Panc1 (cell line): ENCODE data around the gene EEF2K.

Experiments
- SIN3A ChIP-seq: IDR thresholded peaks from 2 replicates; pipeline ENCODE4 v1.6.1; 2012; ENCODE audit warnings: low read depth, mild to moderate bottlenecking, low read length, moderate library complexity, borderline replicate concordance; ENCODE audit not compliant: insufficient read depth
- TCF7L2 ChIP-seq: IDR thresholded peaks from 2 replicates; pipeline ENCODE4 v1.6.1; 2011; ENCODE audit warnings: mild to moderate bottlenecking, low read depth, low read length, inconsistent platforms
- TF ChIP-seq, protein P1 (sequence below): fragments of 450-650 bp; IDR thresholded peaks from 2 replicates; pipeline ENCODE4 v1.5.1; 2017; ENCODE audit warnings: mild to moderate bottlenecking

GRCh38 chr16:22272870-22273650, 67.0 kb downstream of the EEF2K start:
- TF ChIP-seq, protein P1, sequence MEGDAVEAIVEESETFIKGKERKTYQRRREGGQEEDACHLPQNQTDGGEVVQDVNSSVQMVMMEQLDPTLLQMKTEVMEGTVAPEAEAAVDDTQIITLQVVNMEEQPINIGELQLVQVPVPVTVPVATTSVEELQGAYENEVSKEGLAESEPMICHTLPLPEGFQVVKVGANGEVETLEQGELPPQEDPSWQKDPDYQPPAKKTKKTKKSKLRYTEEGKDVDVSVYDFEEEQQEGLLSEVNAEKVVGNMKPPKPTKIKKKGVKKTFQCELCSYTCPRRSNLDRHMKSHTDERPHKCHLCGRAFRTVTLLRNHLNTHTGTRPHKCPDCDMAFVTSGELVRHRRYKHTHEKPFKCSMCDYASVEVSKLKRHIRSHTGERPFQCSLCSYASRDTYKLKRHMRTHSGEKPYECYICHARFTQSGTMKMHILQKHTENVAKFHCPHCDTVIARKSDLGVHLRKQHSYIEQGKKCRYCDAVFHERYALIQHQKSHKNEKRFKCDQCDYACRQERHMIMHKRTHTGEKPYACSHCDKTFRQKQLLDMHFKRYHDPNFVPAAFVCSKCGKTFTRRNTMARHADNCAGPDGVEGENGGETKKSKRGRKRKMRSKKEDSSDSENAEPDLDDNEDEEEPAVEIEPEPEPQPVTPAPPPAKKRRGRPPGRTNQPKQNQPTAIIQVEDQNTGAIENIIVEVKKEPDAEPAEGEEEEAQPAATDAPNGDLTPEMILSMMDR, result no peak
- TF ChIP-seq SIN3A, result no peak
- TF ChIP-seq TCF7L2, result no peak
